OCI-M2 (cell line): ENCODE measurements around the gene MSMO1.

Source experiments
- DNase-seq: peaks from one replicate; lab custom pipeline; 2025; ENCODE audit not compliant: unreplicated experiment; lab: John Stamatoyannopoulos, UW

Gene MSMO1

DNA sequence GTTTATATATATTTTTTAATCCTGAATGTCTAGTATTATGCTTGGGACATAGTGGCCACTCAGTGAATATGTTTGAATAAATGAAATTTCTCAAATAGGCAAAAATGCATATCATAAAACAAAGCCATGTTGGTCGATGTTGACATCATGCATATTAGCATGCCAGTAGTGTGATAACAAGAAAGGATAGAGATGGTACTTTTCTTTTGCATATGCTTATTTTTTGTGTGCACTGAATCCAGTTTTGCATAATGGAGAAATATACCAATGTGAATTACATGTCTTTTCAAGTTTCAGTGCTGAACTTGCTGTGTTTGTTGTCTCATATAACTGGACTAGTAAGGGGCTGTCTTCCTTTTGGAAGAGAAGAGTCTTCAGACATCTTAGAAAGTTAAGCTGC lies 58.9 kb downstream of the MSMO1 start:
- no peak for DNase-seq

DNA sequence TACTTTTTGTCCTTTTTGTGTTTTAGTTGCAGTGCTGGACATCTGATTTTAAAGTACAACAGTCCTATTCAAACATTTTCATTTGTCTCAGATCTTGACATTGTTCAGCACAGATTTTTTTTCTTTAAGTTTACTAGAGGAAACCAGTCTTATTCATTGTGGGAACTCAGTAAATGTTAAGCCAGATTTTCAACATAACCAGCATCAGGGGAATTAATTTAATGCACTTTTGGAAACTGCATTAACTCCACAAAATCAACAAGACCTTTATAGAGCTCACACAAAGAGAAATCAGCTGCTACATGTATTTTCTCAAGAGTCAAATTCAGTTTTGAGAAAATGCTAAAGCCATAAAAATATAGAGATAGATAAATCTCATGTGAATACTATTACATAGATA lies 61.3 kb downstream of the MSMO1 start:
- no peak for DNase-seq
